Vagina (tissue), 2 donors: ENCODE data around the gene NKD2. TPM values are rescaled to one million over a fixed set of nuclear protein-coding genes. Genes with fewer than 3 reads are reported as not detected.

ENCODE experiments used
- DNase-seq, 2 donors: peaks; one replicate each; pipeline ENCODE4 v3.0.0-alpha.2; 2017; ENCODE audit errors: extremely low spot score in 2 of 2
- H3K27ac ChIP-seq: fragments of 200-600 bp; sonication (generic); one replicate; pipeline ENCODE4 v1.5.1; 2019
- H3K27me3 ChIP-seq: fragments of 200-600 bp; sonication (generic); one replicate; pipeline ENCODE4 v1.5.1; 2019
- H3K36me3 ChIP-seq, 2 donors: fragments of 200-600 bp; sonication (generic); one replicate each; pipeline ENCODE4 v1.5.1; 2017 to 2019
- H3K4me1 ChIP-seq: fragments of 200-600 bp; sonication (generic); one replicate; pipeline ENCODE4 v1.5.1; 2019
- H3K4me3 ChIP-seq, 2 donors: fragments of 200-600 bp; sonication (generic); 1 replicate in 1 of 2; 2 replicates in 1 of 2; pipeline ENCODE4 v1.5.1; 2016 to 2019
- H3K9me3 ChIP-seq: fragments of 200-600 bp; sonication (generic); one replicate; pipeline ENCODE4 v1.5.1; 2019
- CTCF ChIP-seq, 3 experiments: fragments of 450-650 bp in 2 of 3; fragments of 200-600 bp in 1 of 3; sonication (generic) in 1 of 3; IDR thresholded peaks; one replicate each; pipeline ENCODE4 v1.5.1; 2017 to 2019; ENCODE audit warnings: antibody characterized with exemption in 3 of 3, mild to moderate bottlenecking in 2 of 3, moderate library complexity in 2 of 3
- POLR2A ChIP-seq, 2 donors: fragments of 450-650 bp; IDR thresholded peaks; one replicate each; pipeline ENCODE4 v1.6.1; 2017; ENCODE audit warnings: antibody characterized with exemption in 2 of 2, mild to moderate bottlenecking in 2 of 2, moderate library complexity in 2 of 2
- POLR2AphosphoS5 ChIP-seq, 2 donors: sonication (generic); formaldehyde crosslinking; IDR thresholded peaks; one replicate each; pipeline ENCODE4 v1.9.0; 2017; ENCODE audit warnings: antibody characterized with exemption in 2 of 2, mild to moderate bottlenecking in 2 of 2, low read depth in 1 of 2; ENCODE audit not compliant: insufficient read depth in 1 of 2
- intact Hi-C: fragments of 100-400 bp; cut with DNase I; formaldehyde crosslinking; loops from one replicate; pipeline ENCODE4 v1.15.1; 2023
- total RNA-seq: library from RNA; depleted of rRNA; stranded (reverse); fragments of >200 nt; gene quantifications from one replicate; pipeline ENCODE4 v1.2.3, GENCODE V29; 2016

Gene NKD2
- total RNA-seq, 1 donor from 2014 or later: 2.0 TPM

- TF ChIP-seq POLR2A (IDR thresholded peaks at IDR 0.05) (no peak), CTCF (IDR thresholded peaks at IDR 0.05) (no peak), POLR2AphosphoS5 (IDR thresholded peaks at IDR 0.05; ENCODE audit: insufficient read depth in 1 of 2, low read depth in 1 of 2) (no peak)
- no peaks in the 10 kb centered on the region for H3K27me3 ChIP-seq
- no peak for DNase-seq
- H3K9me3 ChIP-seq: no peaks in the 10 kb centered on the region
- no peak overlapping the region for H3K4me3 ChIP-seq
- H3K36me3 ChIP-seq: peaks cover 0 to 27% of the 10 kb centered on the region in 2 donors
- intact Hi-C loops: no loop called here
- H3K27ac ChIP-seq: no peak overlapping the region
- no peaks in the 10 kb centered on the region for H3K4me1 ChIP-seq
Measured at GRCh38 chr5:1075931-1076330, 67.3 kb downstream of the NKD2 start.

GRCh38 chr5:1076406-1076805 is 67.8 kb downstream of the NKD2 start:
- intact Hi-C loops: no loop called here
- no peaks in the 10 kb centered on the region for H3K27me3 ChIP-seq
- no peak for TF ChIP-seq CTCF (IDR thresholded peaks at IDR 0.05)
- no peak for TF ChIP-seq POLR2A (IDR thresholded peaks at IDR 0.05)
- TF ChIP-seq POLR2AphosphoS5 (IDR thresholded peaks at IDR 0.05; ENCODE audit: insufficient read depth in 1 of 2, low read depth in 1 of 2): no peak
- peaks cover 0 to 31% of the 10 kb centered on the region in 2 donors for H3K36me3 ChIP-seq
- no peak for DNase-seq
- H3K27ac ChIP-seq: no peak overlapping the region
- H3K4me1 ChIP-seq: no peaks in the 10 kb centered on the region
- H3K4me3 ChIP-seq: no peak overlapping the region
- H3K9me3 ChIP-seq: no peaks in the 10 kb centered on the region

GRCh38 chr5:1077026-1077425 is 68.4 kb downstream of the NKD2 start:
- intact Hi-C loops: no loop called here
- H3K9me3 ChIP-seq: no peaks in the 10 kb centered on the region
- peaks cover 0 to 34% of the 10 kb centered on the region in 2 donors for H3K36me3 ChIP-seq

GRCh38 chr5:1077491-1078020 is 69.0 kb downstream of the NKD2 start:
- H3K4me3 ChIP-seq: no peak overlapping the region
- peaks cover 0 to 34% of the 10 kb centered on the region in 2 donors for H3K36me3 ChIP-seq
- H3K4me1 ChIP-seq: no peaks in the 10 kb centered on the region
- no peak overlapping the region for H3K27ac ChIP-seq
- H3K9me3 ChIP-seq: no peaks in the 10 kb centered on the region
- H3K27me3 ChIP-seq: no peaks in the 10 kb centered on the region
- no peak for DNase-seq
- intact Hi-C loops: no loop called here
- TF ChIP-seq POLR2A (IDR thresholded peaks at IDR 0.05) (no peak), POLR2AphosphoS5 (IDR thresholded peaks at IDR 0.05; ENCODE audit: insufficient read depth in 1 of 2, low read depth in 1 of 2) (no peak)

More at GRCh38 chr5:1077026-1077425, 68.4 kb downstream of the NKD2 start:
- Histone ChIP-seq H3K4me1 (no peaks in the 10 kb centered on the region), H3K27ac (no peak overlapping the region), H3K4me3 (no peak overlapping the region), H3K27me3 (no peaks in the 10 kb centered on the region)
- no peak for DNase-seq
- TF ChIP-seq POLR2A (IDR thresholded peaks at IDR 0.05) (no peak), POLR2AphosphoS5 (IDR thresholded peaks at IDR 0.05; ENCODE audit: insufficient read depth in 1 of 2, low read depth in 1 of 2) (no peak), CTCF (IDR thresholded peaks at IDR 0.05) (no peak)

GRCh38 chr5:1078206-1078605 is 69.6 kb downstream of the NKD2 start:
- intact Hi-C loops: no loop called here
- Histone ChIP-seq H3K4me3 (no peak overlapping the region), H3K27me3 (no peaks in the 10 kb centered on the region), H3K36me3 (peaks cover 0 to 36% of the 10 kb centered on the region in 2 donors), H3K9me3 (no peaks in the 10 kb centered on the region), H3K27ac (no peak overlapping the region), H3K4me1 (no peaks in the 10 kb centered on the region)
- no peak for DNase-seq
- TF ChIP-seq POLR2A (IDR thresholded peaks at IDR 0.05): no peak
- no peak for TF ChIP-seq POLR2AphosphoS5 (IDR thresholded peaks at IDR 0.05; ENCODE audit: insufficient read depth in 1 of 2, low read depth in 1 of 2)
- TF ChIP-seq CTCF (IDR thresholded peaks at IDR 0.05): no peak
